ACC112 (cell line): Measurements from ENCODE around the gene COL26A1.

Experiments
- H2AFZ ChIP-seq: fragments of 200-600 bp; sonication (generic); one replicate; pipeline ENCODE4 v1.6.0; 2017; ENCODE audit warnings: antibody characterized with exemption, low read length; ENCODE audit not compliant: unreplicated experiment
- H3K27ac ChIP-seq: fragments of 200-600 bp; sonication (generic); 2 replicates; pipeline ENCODE4 v1.5.1; 2014; ENCODE audit warnings: low read depth, mild to moderate bottlenecking, antibody characterized with exemption, low read length, moderate library complexity
- H3K27me3 ChIP-seq: fragments of 200-600 bp; sonication (generic); 2 replicates; pipeline ENCODE4 v1.6.1; 2014; ENCODE audit warnings: mild to moderate bottlenecking, antibody characterized with exemption, low read length, moderate library complexity, mixed read lengths; ENCODE audit not compliant: insufficient read depth
- H3K36me3 ChIP-seq: fragments of 200-600 bp; sonication (generic); 2 replicates; pipeline ENCODE4 v1.6.1; 2016; ENCODE audit warnings: mild to moderate bottlenecking, antibody characterized with exemption, low read length, moderate library complexity, mixed read lengths; ENCODE audit not compliant: insufficient read depth
- H3K4me1 ChIP-seq: fragments of 200-600 bp; sonication (generic); one replicate; pipeline ENCODE4 v1.6.1; 2016; ENCODE audit warnings: low read length, mixed read lengths; ENCODE audit not compliant: insufficient read depth, unreplicated experiment, control insufficient read depth
- H3K4me3 ChIP-seq: fragments of 200-600 bp; sonication (generic); 2 replicates; pipeline ENCODE4 v1.5.1; 2014; ENCODE audit warnings: mild to moderate bottlenecking, low read depth, low read length
- H3K79me2 ChIP-seq: fragments of 200-600 bp; sonication (generic); one replicate; pipeline ENCODE4 v1.6.0; 2016; ENCODE audit warnings: low read length; ENCODE audit not compliant: control insufficient read depth, unreplicated experiment, insufficient read depth

COL26A1 gene

DNA sequence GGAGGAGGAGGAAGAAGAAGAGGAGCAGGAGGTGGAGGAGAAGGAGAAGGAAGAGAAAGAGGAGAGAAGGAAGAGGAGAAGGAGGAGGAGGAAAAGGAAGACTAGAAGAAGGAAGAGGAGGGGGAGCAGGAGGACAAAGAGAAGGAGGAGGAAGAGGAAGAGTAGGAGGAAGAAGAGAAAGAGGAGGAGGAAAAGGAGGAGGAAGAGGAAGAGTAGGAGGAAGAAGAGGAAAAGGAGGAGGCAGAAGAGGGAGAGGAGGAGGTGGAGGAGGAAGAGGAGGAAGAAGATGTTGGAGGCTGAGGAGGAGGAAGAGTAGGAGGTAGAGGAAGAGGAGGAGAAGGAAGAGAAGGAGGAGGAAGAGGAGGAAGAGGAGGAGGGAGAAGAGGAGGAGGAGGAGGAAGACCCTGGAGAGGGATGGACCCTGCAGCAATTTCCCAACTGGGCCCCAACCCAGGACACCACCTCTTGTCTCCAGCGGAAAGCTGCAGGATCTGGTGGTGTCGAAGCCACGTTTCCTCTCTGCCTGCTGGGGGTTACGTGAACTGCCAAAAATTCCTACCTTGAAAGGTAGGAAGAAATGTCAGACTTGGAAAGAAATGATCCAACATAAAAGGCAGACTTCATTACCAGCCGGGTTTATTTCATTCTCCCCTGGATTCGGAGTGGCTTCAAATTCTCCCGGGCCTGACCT, 38.9 kb downstream of the COL26A1 start:
- Histone ChIP-seq H3K4me1 (peaks cover 3% of the 10 kb centered on the region), H3K36me3 (no peaks in the 10 kb centered on the region), H3K4me3 (no peak overlapping the region), H3K27ac (no peak overlapping the region), H3K27me3 (peaks cover 41% of the 10 kb centered on the region), H2AFZ (no peak overlapping the region), H3K79me2 (no peaks in the 10 kb centered on the region)

DNA sequence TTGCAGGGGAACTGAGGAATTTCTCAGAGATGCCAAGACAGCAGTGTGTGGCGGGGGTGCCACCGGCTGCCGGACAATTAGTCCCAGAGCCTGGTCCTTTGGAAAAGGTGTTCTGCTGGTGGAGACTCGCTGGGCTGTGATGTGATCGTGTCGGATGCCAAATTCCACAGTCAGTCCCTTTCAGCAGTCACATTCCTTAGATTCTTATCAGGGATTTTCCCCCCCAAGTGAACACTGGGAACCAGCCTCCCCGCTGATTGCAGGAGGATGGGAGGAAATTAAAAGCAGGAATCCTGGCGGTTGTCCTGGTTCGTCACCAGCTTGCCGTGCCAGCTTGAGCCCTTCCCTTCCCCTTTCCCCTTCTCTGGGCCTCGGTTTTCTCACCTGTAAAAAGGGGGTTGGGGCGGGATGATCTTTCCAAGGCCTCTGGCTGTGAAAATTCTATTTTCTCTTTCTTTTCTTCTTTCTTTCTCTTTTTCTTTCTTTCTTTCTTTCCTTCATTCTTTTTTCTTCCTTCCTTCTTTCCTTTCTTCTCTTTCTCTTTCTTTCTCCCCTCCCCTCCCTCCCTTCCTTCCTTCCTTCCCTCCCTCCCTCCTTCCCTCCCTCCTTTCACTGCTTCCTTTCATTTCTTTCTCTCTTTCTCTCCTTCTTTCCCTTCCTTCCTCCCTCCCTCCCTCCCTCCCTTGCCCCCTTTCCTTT, 39.6 kb downstream of the COL26A1 start:
- no peak overlapping the region; the same call in 1 of the 2 replicates for H3K4me3 ChIP-seq
- H3K36me3 ChIP-seq, result no peaks in the 10 kb centered on the region
- H2AFZ ChIP-seq, result no peak overlapping the region
- peaks cover 3% of the 10 kb centered on the region for H3K4me1 ChIP-seq
- peaks cover 41% of the 10 kb centered on the region for H3K27me3 ChIP-seq
- H3K79me2 ChIP-seq, result no peaks in the 10 kb centered on the region
- no peak overlapping the region for H3K27ac ChIP-seq

DNA sequence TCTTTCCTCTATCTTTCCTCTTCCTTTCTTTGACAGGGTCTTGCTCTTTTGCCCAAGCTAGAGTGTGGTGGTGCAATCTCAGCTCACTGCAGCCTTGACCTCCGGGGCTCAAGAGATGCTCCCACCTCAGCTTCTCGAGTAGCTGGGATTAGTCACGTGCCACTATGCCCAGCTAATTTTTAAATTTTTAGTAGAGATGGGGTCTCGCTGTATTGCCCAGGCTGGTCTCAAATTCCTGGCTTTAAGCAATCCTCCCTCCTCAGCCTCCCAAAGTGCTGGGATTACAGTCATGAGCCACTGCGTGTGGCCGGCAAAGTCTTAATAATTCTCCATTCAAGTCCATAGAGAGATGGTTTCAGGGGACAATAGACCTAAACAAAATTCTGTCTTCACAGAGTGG, 40.2 kb downstream of the COL26A1 start:
- Histone ChIP-seq H3K36me3 (no peaks in the 10 kb centered on the region), H3K4me3 (no peak overlapping the region), H3K27me3 (peaks cover 39% of the 10 kb centered on the region), H3K4me1 (peaks cover 3% of the 10 kb centered on the region), H2AFZ (no peak overlapping the region), H3K79me2 (no peaks in the 10 kb centered on the region), H3K27ac (no peak overlapping the region)

DNA sequence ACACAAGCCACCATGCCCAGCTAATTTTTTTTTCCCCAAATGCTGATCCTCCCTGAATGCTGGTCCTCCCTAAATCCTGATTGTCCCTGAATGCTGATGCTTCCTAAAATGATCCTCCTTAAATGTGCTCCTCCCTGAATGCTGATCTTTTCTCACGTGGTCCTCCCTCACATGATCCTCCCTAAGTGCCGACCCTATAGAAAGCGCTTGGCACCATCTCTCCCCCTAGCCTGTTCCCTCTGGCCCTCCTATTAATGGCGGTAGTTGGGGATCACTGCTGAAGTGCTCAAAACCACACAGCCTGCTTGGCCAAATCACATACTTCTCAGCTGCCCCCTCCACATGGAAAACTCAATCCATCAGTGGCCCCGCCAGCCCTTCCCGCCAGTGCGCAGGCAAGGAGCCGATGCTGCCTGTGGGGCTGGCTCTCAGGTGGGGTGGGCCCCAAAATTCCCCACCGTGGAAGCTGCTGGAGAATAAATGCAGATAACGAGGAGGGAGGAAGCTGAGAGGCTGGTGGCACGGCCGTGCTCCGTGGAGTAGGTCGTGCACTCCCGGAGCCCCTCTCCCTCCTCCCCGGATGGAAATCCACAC, 42.9 kb downstream of the COL26A1 start:
- Histone ChIP-seq H3K4me3 (no peak overlapping the region), H2AFZ (no peak overlapping the region), H3K36me3 (no peaks in the 10 kb centered on the region), H3K4me1 (peaks cover 3% of the 10 kb centered on the region), H3K27ac (no peak overlapping the region), H3K27me3 (peaks cover 61% of the 10 kb centered on the region), H3K79me2 (no peaks in the 10 kb centered on the region)

DNA sequence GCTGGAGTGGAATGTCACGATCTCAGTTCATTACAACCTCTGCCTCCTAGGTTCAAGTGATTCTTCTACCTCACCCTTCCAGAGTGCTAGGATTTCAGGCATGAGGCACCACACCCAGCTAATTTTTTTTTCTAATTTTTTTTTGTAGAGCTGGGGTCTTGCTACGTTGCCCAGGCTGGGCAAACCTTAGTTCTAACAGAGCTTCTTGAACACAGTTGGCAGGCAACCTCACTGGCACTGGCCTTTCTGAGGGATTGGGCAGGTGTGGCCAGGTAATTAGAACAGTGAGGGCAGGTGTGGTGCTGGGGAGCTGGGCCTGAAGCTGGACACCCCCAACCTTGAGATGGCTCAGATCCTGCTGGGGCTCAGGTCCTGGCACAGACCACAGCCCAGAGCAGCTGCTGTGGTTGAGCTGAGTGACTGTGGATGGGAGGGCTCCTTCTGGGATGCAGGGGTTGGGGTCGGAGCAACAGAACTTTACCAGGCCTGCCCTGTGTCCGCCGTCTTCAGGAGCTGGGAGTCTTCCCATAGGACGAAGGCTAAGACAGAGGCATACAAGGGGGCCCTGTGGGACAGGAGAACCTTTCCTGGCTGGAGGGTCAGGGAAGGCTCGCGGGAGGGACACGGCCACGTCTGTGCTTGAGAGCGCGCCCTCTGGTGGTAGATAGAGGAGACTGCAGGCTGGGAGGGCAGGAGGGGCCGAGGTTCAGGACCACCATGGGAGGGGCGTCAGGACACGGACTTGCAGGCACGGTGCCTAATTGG, 48.2 kb downstream of the COL26A1 start:
- Histone ChIP-seq H3K27me3 (peaks cover 41% of the 10 kb centered on the region), H3K79me2 (no peaks in the 10 kb centered on the region), H3K27ac (no peak overlapping the region), H3K4me1 (no peaks in the 10 kb centered on the region), H3K4me3 (no peak overlapping the region), H2AFZ (no peak overlapping the region), H3K36me3 (no peaks in the 10 kb centered on the region)

DNA sequence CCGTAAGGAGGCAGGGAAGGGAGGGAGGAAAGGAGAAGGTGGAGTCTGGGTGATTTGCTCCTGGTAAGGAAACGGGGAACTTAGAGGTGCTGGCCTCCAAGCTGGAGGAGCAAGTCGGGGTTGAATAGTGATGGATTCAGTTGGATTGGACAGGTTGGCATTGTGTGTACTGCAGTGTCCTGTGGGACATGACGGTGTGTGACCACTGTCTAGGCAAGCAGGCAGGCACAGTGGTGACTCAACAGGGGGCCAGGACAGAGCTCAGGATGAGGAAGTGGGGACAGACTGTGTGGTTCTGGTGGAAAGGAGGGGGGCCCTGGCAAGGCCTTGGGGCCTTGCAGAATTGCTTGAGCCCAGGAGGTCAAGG, 48.8 kb downstream of the COL26A1 start:
- H3K27ac ChIP-seq, result no peak overlapping the region
- peaks cover 35% of the 10 kb centered on the region for H3K27me3 ChIP-seq
- no peaks in the 10 kb centered on the region for H3K79me2 ChIP-seq
- no peak overlapping the region for H3K4me3 ChIP-seq
- no peaks in the 10 kb centered on the region for H3K36me3 ChIP-seq
- no peak overlapping the region for H2AFZ ChIP-seq
- H3K4me1 ChIP-seq, result no peaks in the 10 kb centered on the region

DNA sequence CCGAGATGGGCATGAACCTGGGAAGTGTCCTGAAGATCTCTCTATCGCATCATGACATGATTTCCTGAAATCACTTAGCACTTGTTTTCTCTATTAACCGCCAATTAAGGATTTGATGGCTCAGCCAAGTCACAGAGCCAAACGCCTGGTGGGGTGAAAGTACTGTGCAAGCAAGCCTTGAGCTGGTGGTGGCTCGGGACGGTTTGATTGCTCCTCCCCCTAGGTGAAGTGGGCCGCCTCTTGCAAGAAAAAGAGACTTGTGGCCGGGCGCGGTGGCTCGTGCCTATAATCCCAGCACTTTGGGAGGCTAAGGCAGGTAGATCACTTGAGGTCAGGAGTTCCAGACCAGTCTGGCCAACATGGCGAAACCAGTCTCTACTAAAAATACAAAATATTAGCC, 50.3 kb downstream of the COL26A1 start:
- H3K27me3 ChIP-seq, result peaks cover 31% of the 10 kb centered on the region
- H3K4me3 ChIP-seq, result no peak overlapping the region
- no peaks in the 10 kb centered on the region for H3K79me2 ChIP-seq
- no peak overlapping the region for H3K27ac ChIP-seq
- H3K4me1 ChIP-seq, result no peaks in the 10 kb centered on the region
- no peak overlapping the region for H2AFZ ChIP-seq
- no peaks in the 10 kb centered on the region for H3K36me3 ChIP-seq

DNA sequence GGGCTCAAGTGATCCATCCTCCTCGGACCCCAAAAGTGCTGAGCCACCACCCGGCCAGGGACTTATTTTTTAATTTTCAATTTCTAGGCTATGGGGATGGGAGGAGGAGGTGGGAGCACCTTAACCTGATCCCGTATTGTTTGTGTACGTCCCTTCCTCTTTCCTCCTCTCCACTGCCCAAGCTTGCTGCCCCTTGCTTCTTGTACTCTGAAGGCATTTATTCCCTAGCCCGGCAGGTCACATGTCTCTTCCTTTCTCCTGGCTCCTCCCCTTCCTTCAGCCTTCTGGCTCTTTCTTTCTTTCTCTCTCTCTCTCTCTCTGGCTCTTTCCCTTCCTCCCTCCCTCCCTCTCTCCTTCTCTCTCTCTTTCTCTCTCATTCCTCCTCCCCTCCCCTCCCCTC, 56.0 kb downstream of the COL26A1 start:
- Histone ChIP-seq H3K79me2 (no peaks in the 10 kb centered on the region), H3K27me3 (peaks cover 20% of the 10 kb centered on the region), H3K36me3 (no peaks in the 10 kb centered on the region), H3K4me3 (no peak overlapping the region), H3K4me1 (no peaks in the 10 kb centered on the region), H3K27ac (no peak overlapping the region), H2AFZ (no peak overlapping the region)

DNA sequence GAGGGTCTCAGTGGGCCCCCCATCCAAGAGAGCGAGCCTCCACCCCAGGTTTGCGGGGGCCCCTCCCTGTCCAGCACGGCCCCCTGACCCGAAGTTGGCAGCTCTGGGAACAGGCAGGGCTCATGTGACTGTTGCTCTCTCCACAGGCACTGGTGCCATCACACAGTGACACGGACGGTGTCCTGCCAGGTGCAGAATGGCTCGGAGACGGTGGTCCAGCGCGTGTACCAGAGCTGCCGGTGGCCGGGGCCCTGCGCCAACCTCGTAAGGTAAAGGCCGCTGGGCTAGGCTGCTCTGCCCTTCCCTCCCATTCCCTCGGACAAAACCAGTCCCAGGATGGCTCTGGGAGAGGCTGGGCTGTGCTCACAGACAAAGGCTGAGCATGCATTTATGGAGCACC, 57.2 kb downstream of the COL26A1 start:
- Histone ChIP-seq H3K36me3 (no peaks in the 10 kb centered on the region), H3K27ac (no peak overlapping the region), H3K4me3 (no peak overlapping the region), H2AFZ (no peak overlapping the region), H3K27me3 (peaks cover 20% of the 10 kb centered on the region), H3K79me2 (no peaks in the 10 kb centered on the region), H3K4me1 (no peaks in the 10 kb centered on the region)

DNA sequence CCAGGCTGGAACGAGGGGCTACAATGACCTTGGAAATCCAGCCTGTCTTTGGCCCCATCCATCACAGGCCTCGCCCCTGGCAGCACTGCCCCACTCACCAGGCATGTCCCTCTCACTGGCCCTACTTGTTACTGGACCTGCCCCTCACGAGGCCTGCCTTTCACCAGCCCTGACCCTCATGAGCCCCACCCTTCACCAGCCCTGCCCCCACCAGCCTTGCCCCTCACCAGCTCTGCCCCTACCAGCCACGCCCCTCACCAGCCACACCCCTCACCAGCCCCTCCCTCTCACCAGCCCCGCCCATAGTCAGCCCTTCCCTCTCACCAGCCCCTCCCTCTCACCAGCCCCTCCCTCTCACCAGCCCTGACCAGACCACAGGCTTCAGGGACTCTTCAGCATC, 57.8 kb downstream of the COL26A1 start:
- Histone ChIP-seq H3K27me3 (peaks cover 20% of the 10 kb centered on the region), H3K79me2 (no peaks in the 10 kb centered on the region), H3K27ac (no peak overlapping the region), H3K4me1 (no peaks in the 10 kb centered on the region), H2AFZ (no peak overlapping the region), H3K36me3 (no peaks in the 10 kb centered on the region), H3K4me3 (no peak overlapping the region)
